Measurements from ENCODE around the gene WDR87.

The WDR87 gene

GRCh38 chr19:37905946-37906868, at the start of gene WDR87:
Gene WDR87 (minus strand): TSS chr19:37906594. CDS start chr19:37898239, 8,355 bp downstream.
- peak; percentile 54 for DNase-seq

- DNase-seq, result no peak
Measured at GRCh38 chr19:37955986-37956385, 49.6 kb upstream of the WDR87 start.

GRCh38 chr19:37954421-37954874, 48.1 kb upstream of the WDR87 start:
- DNase-seq, result no peak

- DNase-seq, result no peak
Measured at GRCh38 chr19:37953918-37954303, 47.5 kb upstream of the WDR87 start.

GRCh38 chr19:37953171-37953917, 47.0 kb upstream of the WDR87 start:
- no peak for DNase-seq

GRCh38 chr19:37951816-37952210, 45.4 kb upstream of the WDR87 start:
- DNase-seq, result no peak

GRCh38 chr19:37950471-37951175, 44.2 kb upstream of the WDR87 start:
- no peak for DNase-seq

- DNase-seq, result no peak
Measured at GRCh38 chr19:37948362-37948761, 42.0 kb upstream of the WDR87 start.

- DNase-seq, result no peak
Measured at GRCh38 chr19:37947778-37948177, 41.4 kb upstream of the WDR87 start.

GRCh38 chr19:37946132-37946531, 39.7 kb upstream of the WDR87 start:
- DNase-seq, result no peak

GRCh38 chr19:37943480-37943879, 37.1 kb upstream of the WDR87 start:
- DNase-seq, result peak; percentile 72

- DNase-seq, result no peak
Measured at GRCh38 chr19:37942516-37942902, 36.1 kb upstream of the WDR87 start.

GRCh38 chr19:37941782-37942515, 35.6 kb upstream of the WDR87 start:
- no peak for DNase-seq

GRCh38 chr19:37938353-37938752, 32.0 kb upstream of the WDR87 start:
- DNase-seq, result no peak

GRCh38 chr19:37936886-37937285, 30.5 kb upstream of the WDR87 start:
- DNase-seq, result no peak

GRCh38 chr19:37936166-37936565, 29.8 kb upstream of the WDR87 start:
- DNase-seq, result no peak

- no peak for DNase-seq
Measured at GRCh38 chr19:37935341-37935740, 28.9 kb upstream of the WDR87 start.

GRCh38 chr19:37933937-37934358, 27.6 kb upstream of the WDR87 start:
- DNase-seq, result no peak

- no peak for DNase-seq
Measured at GRCh38 chr19:37932985-37933936, 26.9 kb upstream of the WDR87 start.

- DNase-seq, result peak; percentile 66
Measured at GRCh38 chr19:37931881-37932655, 25.7 kb upstream of the WDR87 start.
